Measurements from ENCODE around the gene BIRC2. TPM values are rescaled to one million over a fixed set of nuclear protein-coding genes. Genes with fewer than 3 reads are reported as not detected.
A peak's percentile ranks its signal among the peaks of the same experiment; 100 is the strongest.

BIRC2 gene
- total RNA-seq, 1 donor from 2014 or later, result 63.9 TPM

GRCh38 chr11:102390667-102391465, 43.9 kb downstream of the BIRC2 start:
- no peak for DNase-seq (ENCODE audit: low read depth)
- TF ChIP-seq, protein P1, sequence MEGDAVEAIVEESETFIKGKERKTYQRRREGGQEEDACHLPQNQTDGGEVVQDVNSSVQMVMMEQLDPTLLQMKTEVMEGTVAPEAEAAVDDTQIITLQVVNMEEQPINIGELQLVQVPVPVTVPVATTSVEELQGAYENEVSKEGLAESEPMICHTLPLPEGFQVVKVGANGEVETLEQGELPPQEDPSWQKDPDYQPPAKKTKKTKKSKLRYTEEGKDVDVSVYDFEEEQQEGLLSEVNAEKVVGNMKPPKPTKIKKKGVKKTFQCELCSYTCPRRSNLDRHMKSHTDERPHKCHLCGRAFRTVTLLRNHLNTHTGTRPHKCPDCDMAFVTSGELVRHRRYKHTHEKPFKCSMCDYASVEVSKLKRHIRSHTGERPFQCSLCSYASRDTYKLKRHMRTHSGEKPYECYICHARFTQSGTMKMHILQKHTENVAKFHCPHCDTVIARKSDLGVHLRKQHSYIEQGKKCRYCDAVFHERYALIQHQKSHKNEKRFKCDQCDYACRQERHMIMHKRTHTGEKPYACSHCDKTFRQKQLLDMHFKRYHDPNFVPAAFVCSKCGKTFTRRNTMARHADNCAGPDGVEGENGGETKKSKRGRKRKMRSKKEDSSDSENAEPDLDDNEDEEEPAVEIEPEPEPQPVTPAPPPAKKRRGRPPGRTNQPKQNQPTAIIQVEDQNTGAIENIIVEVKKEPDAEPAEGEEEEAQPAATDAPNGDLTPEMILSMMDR (IDR thresholded peaks at IDR 0.05; ENCODE audit: insufficient read depth, low read length, poor library complexity, severe bottlenecking), result peak; percentile 87
- H3K27me3 ChIP-seq (ENCODE audit: control insufficient read depth, insufficient read depth, low read length), result no peaks in the 10 kb centered on the region
- H3K36me3 ChIP-seq (ENCODE audit: control insufficient read depth, insufficient read depth, low read length), result peaks cover 1% of the 10 kb centered on the region
- H3K4me3 ChIP-seq (ENCODE audit: low read depth, low read length), result no peak overlapping the region

GRCh38 chr11:102391549-102392237, 44.7 kb downstream of the BIRC2 start:
- Histone ChIP-seq H3K36me3 (ENCODE audit: control insufficient read depth, insufficient read depth, low read length) (peaks cover 1% of the 10 kb centered on the region), H3K4me3 (ENCODE audit: low read depth, low read length) (no peak overlapping the region), H3K27me3 (ENCODE audit: control insufficient read depth, insufficient read depth, low read length) (no peaks in the 10 kb centered on the region)
- TF ChIP-seq, protein P1 (IDR thresholded peaks at IDR 0.05; ENCODE audit: insufficient read depth, low read length, poor library complexity, severe bottlenecking), result no peak
- no peak for DNase-seq (ENCODE audit: low read depth)

DNA sequence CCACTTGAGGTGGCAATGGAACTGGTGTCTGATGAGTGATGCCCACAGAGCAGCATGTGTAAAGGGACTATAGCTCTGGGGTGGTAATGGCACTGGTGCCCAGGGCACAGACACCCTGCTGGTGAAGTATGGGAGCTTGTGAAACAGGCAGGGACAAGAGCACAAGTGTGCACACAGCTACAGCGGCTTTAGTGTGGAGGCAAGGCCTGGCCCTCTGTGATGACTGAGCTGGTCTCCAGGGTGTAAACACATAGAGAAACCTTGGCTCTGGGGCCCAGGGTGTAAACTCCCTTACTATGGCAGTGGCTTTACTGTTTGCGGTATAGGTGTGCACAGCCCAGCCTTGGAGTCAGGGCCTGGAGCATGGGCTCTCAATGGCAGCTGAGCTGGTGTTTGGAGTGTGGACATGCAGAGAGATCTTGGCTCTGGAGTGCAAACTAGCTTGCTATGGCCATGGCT, 46.3 kb downstream of the BIRC2 start:
- Histone ChIP-seq H3K36me3 (ENCODE audit: control insufficient read depth, insufficient read depth, low read length) (peaks cover 1% of the 10 kb centered on the region), H3K27me3 (ENCODE audit: control insufficient read depth, insufficient read depth, low read length) (no peaks in the 10 kb centered on the region), H3K4me3 (ENCODE audit: low read depth, low read length) (no peak overlapping the region)
- no peak for DNase-seq (ENCODE audit: low read depth)
- TF ChIP-seq, protein P1 (IDR thresholded peaks at IDR 0.05; ENCODE audit: insufficient read depth, low read length, poor library complexity, severe bottlenecking), result no peak

GRCh38 chr11:102395720-102396393, 48.8 kb downstream of the BIRC2 start:
- DNase-seq (ENCODE audit: low read depth), result no peak
- Histone ChIP-seq H3K36me3 (ENCODE audit: control insufficient read depth, insufficient read depth, low read length) (peaks cover 1% of the 10 kb centered on the region), H3K27me3 (ENCODE audit: control insufficient read depth, insufficient read depth, low read length) (no peaks in the 10 kb centered on the region), H3K4me3 (ENCODE audit: low read depth, low read length) (no peak overlapping the region)
- TF ChIP-seq, protein P1 (IDR thresholded peaks at IDR 0.05; ENCODE audit: insufficient read depth, low read length, poor library complexity, severe bottlenecking), result no peak

DNA sequence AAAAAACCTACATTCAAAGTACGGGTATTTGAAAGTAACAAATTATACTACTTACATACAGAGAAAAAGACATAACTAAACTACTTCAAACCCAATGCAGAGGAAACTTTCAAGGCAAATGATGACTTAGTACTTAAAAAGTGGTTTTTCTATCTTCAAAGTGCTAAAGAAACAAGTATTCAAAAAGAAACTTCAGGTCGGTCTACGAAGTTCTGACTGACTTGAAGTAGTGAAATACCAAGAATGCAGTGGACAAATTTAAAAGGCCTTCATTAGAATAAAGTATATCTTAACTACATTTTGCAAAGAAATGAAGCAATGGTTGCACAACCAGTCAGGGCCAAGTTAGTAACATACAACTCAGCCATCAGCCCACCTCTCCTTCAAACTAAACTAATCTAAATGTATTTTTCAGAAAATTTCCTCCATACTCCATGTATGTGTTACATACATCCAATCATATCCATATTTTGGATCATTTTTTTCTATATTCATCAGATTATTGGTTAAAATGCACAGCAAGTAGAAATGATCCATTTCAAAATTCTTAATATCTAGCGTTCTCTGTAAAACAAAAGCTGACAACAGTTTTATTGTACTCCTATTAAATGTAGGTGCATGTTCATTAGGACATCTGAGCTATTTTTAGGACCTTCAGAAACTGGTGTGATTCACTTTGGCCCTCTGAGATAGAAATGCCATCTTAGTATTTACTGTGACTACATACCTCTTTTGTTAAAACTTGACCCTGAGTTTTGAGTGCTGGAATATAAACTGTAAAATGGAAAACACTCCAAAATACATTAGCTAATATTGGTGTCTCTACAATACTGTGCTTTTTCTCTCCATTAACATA, 49.9 kb downstream of the BIRC2 start:
- H3K27me3 ChIP-seq (ENCODE audit: control insufficient read depth, insufficient read depth, low read length), result no peaks in the 10 kb centered on the region
- H3K36me3 ChIP-seq (ENCODE audit: control insufficient read depth, insufficient read depth, low read length), result peaks cover 1% of the 10 kb centered on the region
- H3K4me3 ChIP-seq (ENCODE audit: low read depth, low read length), result no peak overlapping the region
- TF ChIP-seq, protein P1 (IDR thresholded peaks at IDR 0.05; ENCODE audit: insufficient read depth, low read length, poor library complexity, severe bottlenecking), result no peak
- no peak for DNase-seq (ENCODE audit: low read depth)
